HUDEP-2 (cell line): ENCODE data around the gene MORN1.
A peak's percentile ranks its signal among the peaks of the same experiment; 100 is the strongest.

Source experiments
- DNase-seq, 76 experiments: peaks; one replicate each; lab custom pipeline; 2025; ENCODE audit not compliant: unreplicated experiment in 76 of 76; lab: John Stamatoyannopoulos, UW

Gene MORN1

GRCh38 chr1:2353551-2354438 lies 37.6 kb downstream of the MORN1 start:
- DNase-seq = no peak

DNA sequence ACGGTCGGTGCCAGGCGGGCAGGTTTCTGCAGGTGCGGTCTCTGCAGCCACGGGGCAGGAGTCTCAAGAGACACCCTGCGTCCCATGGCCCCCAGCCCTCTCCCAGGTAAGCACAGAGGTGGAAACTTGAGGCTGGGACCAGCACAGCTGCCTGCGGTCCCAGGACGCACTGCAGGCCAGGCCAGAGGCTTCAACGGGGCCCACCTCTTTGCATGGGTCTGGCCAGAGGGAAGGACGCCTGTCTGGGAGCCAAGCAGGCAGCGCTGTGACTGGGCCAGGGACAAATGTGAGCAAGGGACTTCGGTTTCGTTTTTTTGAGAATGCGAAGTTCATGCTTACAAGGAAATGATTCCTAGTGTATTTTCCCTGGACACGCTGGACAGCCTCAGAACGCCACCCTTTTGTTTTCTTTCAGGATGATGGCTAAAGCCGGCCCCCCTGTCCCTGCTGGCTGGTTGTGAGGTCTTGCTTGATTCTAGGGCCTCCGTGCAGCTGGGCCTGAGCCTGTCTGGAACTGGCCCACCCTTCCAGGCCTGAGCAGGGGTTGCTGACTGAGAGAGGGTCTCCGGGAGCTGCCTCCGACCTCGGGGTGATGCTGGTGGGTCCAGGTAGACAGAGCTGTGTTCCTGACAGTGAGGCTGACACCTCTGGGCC lies 38.3 kb downstream of the MORN1 start:
- no peak for DNase-seq

- DNase-seq = no peak
Measured at GRCh38 chr1:2352341-2352896, 38.9 kb downstream of the MORN1 start.

DNA sequence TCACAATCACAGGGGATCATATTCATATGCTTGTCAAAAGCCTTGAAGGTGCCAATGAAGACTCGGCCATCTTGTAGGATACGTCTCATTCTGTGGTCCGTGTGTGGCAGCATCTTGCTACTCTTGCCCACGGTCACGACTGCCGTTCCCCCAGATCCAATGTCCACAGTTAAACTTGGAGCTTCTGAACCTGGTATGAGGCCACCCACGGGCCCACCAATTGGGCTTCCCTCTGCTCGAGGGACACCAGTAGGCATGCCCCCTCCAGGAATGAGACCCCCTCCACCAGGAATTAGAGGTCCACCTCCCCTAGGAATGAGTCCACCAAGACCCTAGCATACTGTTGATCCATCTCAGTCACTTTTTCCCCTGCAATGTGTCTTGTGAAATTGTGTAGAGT lies 39.6 kb downstream of the MORN1 start:
- DNase-seq = no peak

DNA sequence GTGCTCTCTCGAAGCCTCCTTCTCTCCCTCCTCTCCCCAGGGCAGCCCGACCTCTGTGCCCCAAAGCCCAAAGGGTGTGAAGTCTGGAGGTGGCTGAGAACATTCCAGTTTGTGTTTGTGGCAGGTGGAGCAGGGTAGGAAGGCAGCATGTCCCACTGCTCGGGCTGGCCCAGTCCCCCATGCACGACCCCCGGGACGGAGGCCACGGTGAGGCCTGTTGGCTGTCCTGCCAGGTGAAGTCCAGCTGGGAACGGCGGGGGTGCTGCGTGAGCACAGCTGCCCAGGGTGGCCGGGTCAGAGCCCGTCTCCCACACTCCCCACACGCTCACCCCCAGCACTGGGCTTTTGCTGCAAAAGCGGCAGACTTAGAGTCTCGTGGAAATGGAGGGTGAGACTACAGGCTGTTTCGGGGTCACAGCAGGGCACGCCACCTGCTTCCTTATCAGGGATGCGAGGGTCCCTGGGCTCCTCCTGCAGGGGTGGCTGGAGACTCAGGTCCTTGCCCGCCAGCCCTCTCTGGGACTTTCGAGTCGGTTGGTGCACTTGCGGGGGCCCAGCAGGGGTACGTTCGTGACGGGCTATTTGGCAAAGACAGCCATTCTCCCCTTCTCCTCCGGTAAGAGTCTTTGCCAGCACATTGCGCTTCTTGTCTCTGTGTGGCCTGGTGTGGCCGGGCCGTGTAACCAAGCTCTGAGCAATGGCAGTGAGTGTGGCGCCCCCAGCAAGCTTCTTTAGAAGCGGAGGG lies 40.3 kb downstream of the MORN1 start:
- DNase-seq = no peak

GRCh38 chr1:2350501-2350900 lies 40.9 kb downstream of the MORN1 start:
- DNase-seq = no peak

DNA sequence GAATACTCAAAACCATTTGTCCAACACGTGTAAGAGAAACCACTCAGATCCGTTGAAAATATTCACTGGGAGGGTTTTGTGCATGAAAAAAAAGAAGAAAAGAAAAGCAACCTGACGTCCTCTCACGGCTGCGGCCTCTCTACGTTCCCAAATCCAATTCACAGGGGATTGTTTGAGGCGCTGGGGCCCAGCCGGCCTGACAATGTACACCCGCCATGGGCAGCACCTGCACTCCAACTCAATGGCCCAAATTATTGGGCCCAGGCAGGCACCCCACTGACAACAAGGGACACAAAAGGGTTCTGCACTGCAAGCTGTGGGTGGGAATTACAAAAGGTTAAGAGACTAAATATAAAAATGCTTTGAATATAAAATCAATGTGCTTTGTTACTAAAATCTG lies 41.5 kb downstream of the MORN1 start:
- DNase-seq = no peak

GRCh38 chr1:2348346-2349325 lies 42.7 kb downstream of the MORN1 start:
- DNase-seq = no peak

DNA sequence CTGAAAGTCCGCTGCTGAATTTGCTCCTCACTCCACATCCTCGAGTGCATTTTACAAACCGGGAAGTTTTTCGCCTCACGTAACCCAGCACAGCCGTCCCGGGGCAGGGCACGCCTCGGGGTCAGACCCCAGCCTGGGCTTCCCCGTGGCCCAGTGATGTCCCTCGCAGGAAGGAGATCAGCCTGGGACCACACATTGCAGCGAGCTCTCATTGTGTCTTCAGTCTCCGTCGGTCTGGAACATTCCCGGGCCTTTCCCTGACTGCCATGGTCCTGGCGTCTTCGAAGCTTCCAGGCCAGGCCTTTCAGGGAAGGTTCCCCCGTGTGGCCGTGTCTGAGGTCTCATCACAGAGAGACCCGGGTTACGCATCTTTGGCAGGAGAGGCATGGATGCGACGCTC lies 43.5 kb downstream of the MORN1 start:
- DNase-seq = no peak

DNA sequence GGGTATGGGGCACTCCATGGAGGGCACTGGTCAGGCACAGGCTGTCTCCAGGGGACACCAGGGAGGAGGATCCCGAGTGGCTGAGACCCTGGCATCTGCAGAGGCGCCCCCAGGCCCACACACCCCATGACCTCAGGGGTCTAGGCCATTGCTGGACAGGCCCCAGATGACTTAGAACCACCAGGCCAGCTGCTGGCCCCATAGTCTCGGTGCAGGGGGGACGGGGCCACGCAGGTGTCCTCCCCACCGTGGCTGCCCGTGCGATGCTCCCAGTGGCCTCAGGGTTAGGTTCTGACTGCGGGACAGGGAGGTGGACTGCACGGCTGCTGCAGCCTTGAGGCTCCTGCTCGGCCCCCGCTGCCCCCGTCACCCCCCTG lies 44.0 kb downstream of the MORN1 start:
- no peak for DNase-seq

DNA sequence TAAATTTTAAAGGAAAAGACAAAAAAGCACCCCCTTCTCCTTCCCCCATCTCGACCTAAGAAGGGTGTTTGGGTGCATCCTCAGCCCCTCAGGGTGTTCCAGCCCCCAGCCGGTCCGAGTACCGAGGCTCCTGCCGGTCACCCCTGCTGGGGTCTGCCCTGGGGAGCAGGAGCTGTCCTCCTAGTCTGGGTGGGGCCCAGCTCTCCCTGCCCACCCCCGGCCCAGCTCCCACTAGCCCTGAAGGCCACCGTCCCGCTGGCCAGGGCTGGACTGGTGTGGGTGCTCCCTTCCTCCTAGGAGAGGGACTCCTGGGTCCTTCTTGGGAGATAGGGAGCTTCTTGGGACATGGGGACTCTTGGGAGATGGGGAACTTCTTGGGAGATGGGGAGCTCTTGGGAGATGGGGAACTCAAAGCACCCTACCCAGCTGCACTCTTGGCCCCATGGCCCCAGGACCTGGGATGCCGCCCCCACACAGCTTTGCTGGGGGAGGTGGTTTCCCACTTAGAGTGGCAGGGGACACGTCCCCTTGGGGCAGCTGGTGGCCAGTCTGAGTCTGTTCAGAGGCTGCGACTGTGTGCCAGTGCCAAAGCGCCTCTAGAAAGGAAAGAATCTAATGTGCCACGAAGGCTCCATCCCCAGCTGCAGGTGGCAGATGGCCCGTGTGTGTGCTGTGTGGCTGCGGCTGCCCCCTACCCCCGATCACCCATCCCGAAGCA lies 44.5 kb downstream of the MORN1 start:
- no peak for DNase-seq

GRCh38 chr1:2345297-2346075 lies 45.9 kb downstream of the MORN1 start:
- DNase-seq = peak in 75 of 76 experiments; percentile 20 to 89 (median 67)

DNA sequence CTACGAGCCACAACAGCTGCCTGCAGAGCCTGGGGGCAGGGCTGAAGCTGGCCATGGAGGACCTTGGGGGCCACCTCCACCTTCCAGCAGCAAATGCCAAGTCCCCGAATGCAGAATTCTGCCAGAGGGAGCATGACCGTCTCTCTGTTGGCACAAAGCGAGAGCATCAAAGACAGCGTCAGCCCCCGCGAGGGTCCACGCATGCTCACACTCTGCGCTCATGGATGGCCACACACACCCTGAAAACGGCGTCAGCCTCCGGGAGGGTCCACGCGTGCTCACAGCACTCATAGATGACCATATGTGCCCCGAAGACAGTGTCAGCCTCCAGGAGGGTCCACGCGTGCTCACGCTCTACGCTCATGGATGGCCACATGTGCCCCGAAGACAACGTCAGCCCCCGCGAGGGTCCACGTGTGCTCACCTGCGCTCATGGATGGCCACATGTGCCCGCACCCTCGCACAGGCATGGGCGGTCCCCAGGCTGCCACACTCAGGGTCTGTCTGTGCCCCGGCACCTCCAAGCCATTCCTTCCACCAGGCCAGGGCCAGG lies 46.5 kb downstream of the MORN1 start:
- DNase-seq = no peak

- DNase-seq = no peak
Measured at GRCh38 chr1:2344121-2344681, 47.2 kb downstream of the MORN1 start.

GRCh38 chr1:2343023-2343935 lies 48.1 kb downstream of the MORN1 start:
- DNase-seq = no peak

GRCh38 chr1:2342384-2343022 lies 48.9 kb downstream of the MORN1 start:
- DNase-seq = no peak
